Karpas-422 (cell line): ENCODE results near the gene JAZF1. TPM values are rescaled to one million over a fixed set of nuclear protein-coding genes. Genes with fewer than 3 reads are reported as not detected.
A peak's percentile ranks its signal among the peaks of the same experiment; 100 is the strongest.

ENCODE experiments used
- DNase-seq: peaks from one replicate; pipeline ENCODE4 v3.0.0-alpha.2; 2015
- H2AFZ ChIP-seq: fragments of 200-600 bp; sonication (generic); 2 replicates; pipeline ENCODE4 v1.6.1; 2014; ENCODE audit warnings: antibody characterized with exemption, low read length, mixed read lengths
- H3K27ac ChIP-seq: fragments of 200-600 bp; sonication (generic); 2 replicates; pipeline ENCODE4 v1.5.1; 2014; ENCODE audit warnings: mild to moderate bottlenecking, low read length, moderate library complexity
- H3K27me3 ChIP-seq: fragments of 200-600 bp; sonication (generic); 2 replicates; pipeline ENCODE4 v1.6.1; 2014; ENCODE audit warnings: low read length, mixed read lengths
- H3K36me3 ChIP-seq: fragments of 200-600 bp; sonication (generic); 2 replicates; pipeline ENCODE4 v1.6.1; 2014; ENCODE audit warnings: low read length, mixed read lengths; ENCODE audit not compliant: insufficient read depth
- H3K4me1 ChIP-seq: fragments of 200-600 bp; sonication (generic); 2 replicates; pipeline ENCODE4 v1.6.1; 2014; ENCODE audit warnings: mild to moderate bottlenecking, low read length, mixed read lengths
- H3K4me2 ChIP-seq: fragments of 200-600 bp; sonication (generic); 2 replicates; pipeline ENCODE4 v1.6.1; 2014; ENCODE audit warnings: low read length, low read depth, mild to moderate bottlenecking; ENCODE audit not compliant: poor library complexity, severe bottlenecking
- H3K4me3 ChIP-seq: fragments of 200-600 bp; sonication (generic); 2 replicates; pipeline ENCODE4 v1.5.1; 2014; ENCODE audit warnings: mild to moderate bottlenecking, antibody characterized with exemption, low read length, mixed read lengths
- H3K79me2 ChIP-seq: fragments of 200-600 bp; sonication (generic); 2 replicates; pipeline ENCODE4 v1.6.1; 2014; ENCODE audit warnings: mild to moderate bottlenecking, low read length, mixed read lengths
- H3K9ac ChIP-seq: fragments of 200-600 bp; sonication (generic); 2 replicates; pipeline ENCODE4 v1.6.0; 2014; ENCODE audit warnings: low read length
- H3K9me2 ChIP-seq: fragments of 200-600 bp; sonication (generic), shearing (Covaris generic); replicated peaks from 2 replicates; pipeline ENCODE4 v1.6.0; 2014; ENCODE audit warnings: mild to moderate bottlenecking, low read length, moderate library complexity; ENCODE audit not compliant: insufficient read depth
- H3K9me3 ChIP-seq: fragments of 300-700, 200-600 bp; sonication (generic); 2 replicates; pipeline ENCODE4 v1.6.1; 2014; ENCODE audit warnings: low read length, mixed read lengths
- H4K20me1 ChIP-seq: fragments of 200-600 bp; sonication (generic); 2 replicates; pipeline ENCODE4 v1.6.1; 2014; ENCODE audit warnings: mild to moderate bottlenecking, antibody characterized with exemption, low read length, low read depth; ENCODE audit not compliant: insufficient read depth
- total RNA-seq: library from RNA; depleted of rRNA; stranded (reverse); fragments of >200 nt; shearing (Covaris generic); gene quantifications from 2 replicates; pipeline ENCODE4 v1.2.3, GENCODE V29; 2014; ENCODE audit warnings: low replicate concordance; rRNA removed

The JAZF1 gene
- 0.83 and 4.2 TPM in 2 replicates for total RNA-seq

DNA sequence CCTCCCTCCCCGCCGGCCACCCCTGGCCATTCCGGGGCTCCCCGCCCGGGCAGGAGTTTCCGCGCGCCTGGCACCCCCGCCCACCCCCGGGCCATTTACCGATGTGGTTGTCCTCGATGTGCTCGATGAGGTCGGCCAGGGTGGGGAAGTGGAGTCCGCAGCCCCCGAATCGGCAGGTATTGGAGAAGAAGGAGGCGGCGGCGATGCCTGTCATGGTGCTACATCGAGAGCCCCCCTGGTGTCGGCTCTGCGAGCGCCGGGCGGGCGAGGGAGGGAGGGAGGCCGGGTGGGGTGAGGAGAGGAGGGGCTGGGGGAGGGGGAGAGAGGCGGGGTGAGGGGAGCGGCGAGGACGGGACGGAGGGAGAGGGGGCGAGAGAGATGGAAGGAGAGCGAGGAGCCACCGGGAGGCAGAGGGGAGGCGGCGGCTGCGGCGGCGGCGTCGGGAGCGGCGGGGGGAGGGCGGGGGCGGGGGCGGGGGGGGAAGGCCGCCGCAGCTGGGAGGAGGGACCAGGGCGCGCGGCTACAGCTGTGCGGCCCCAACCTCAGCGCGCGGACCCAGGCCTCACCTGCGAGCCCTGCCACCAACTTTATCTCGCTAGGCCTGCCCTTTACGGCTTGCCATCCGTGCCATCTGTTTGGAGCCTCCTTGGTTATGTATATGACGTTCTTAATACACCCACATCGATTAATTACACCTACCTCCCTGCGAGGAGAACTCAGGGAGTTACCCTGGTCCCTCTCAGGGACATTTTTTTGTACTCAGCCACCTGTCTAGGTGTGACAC lies at the start of gene JAZF1:
Gene JAZF1 (minus strand): TSS at position 432 of the 784 bp plus-strand sequence.
- peak within 1 kb of the TSS; percentile 62 for H3K9ac ChIP-seq
- H4K20me1 ChIP-seq = peaks cover 6% of the 10 kb centered on the region; the same call in 1 of the 2 replicates
- peaks cover 40% of the 10 kb centered on the region for H3K4me1 ChIP-seq
- peak within 1 kb of the TSS; percentile 65 for H3K4me3 ChIP-seq
- peak within 1 kb of the TSS; percentile 70 for H3K4me2 ChIP-seq
- H3K27ac ChIP-seq = no peak within 1 kb of the TSS
- H3K27me3 ChIP-seq = peaks cover 3% of the 10 kb centered on the region; the same call in 1 of the 2 replicates
- no peaks in the 10 kb centered on the region for H3K9me3 ChIP-seq
- peak; percentile 62 for DNase-seq
- peak within 1 kb of the TSS; percentile 78; the same call in 1 of the 2 replicates for H2AFZ ChIP-seq
- no peaks in the 10 kb centered on the region for H3K79me2 ChIP-seq
- H3K36me3 ChIP-seq = no peaks in the 10 kb centered on the region
- no peaks in the 10 kb centered on the region for H3K9me2 ChIP-seq

DNA sequence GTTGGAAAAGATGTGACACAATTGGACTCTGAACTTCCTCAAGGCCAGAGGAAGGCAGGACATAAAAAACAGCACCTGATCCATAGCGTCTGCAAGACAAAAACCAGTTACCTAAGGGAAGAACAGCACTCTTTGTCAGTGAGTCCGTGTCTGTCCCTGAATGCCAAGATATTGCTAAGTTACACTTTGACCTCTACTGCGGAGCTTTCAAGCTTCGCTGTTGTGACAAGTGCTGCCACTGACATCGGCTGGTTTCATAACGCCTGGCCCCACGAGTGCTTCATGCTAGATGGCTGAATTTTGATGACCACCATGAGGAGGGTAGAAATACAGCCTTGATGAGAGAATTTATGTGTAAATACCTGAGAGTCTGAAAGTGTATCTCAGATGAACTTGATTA lies 49.7 kb upstream of the JAZF1 start:
- H3K4me3 ChIP-seq = no peak overlapping the region
- no peak overlapping the region for H2AFZ ChIP-seq
- no peak for DNase-seq
- no peaks in the 10 kb centered on the region for H3K9me3 ChIP-seq
- no peak overlapping the region for H3K9ac ChIP-seq
- H3K4me2 ChIP-seq = no peak overlapping the region
- H3K36me3 ChIP-seq = no peaks in the 10 kb centered on the region
- H4K20me1 ChIP-seq = no peaks in the 10 kb centered on the region
- no peaks in the 10 kb centered on the region for H3K9me2 ChIP-seq
- no peaks in the 10 kb centered on the region for H3K4me1 ChIP-seq
- no peaks in the 10 kb centered on the region for H3K27me3 ChIP-seq
- no peaks in the 10 kb centered on the region for H3K79me2 ChIP-seq
- H3K27ac ChIP-seq = no peak overlapping the region

- H3K27ac ChIP-seq = no peak overlapping the region
- no peak for DNase-seq
- H3K4me2 ChIP-seq = no peak overlapping the region
- H3K36me3 ChIP-seq = no peaks in the 10 kb centered on the region
- no peaks in the 10 kb centered on the region for H3K4me1 ChIP-seq
- H3K79me2 ChIP-seq = no peaks in the 10 kb centered on the region
- H3K9me2 ChIP-seq = no peaks in the 10 kb centered on the region
- H4K20me1 ChIP-seq = no peaks in the 10 kb centered on the region
- no peak overlapping the region for H3K4me3 ChIP-seq
- no peaks in the 10 kb centered on the region for H3K27me3 ChIP-seq
- no peak overlapping the region for H2AFZ ChIP-seq
- no peaks in the 10 kb centered on the region for H3K9me3 ChIP-seq
- H3K9ac ChIP-seq = no peak overlapping the region
Measured at GRCh38 chr7:28228396-28228795, 47.8 kb upstream of the JAZF1 start.

GRCh38 chr7:28226003-28226402 lies 45.4 kb upstream of the JAZF1 start:
- Histone ChIP-seq H2AFZ (no peak overlapping the region), H3K4me3 (no peak overlapping the region), H3K27me3 (no peaks in the 10 kb centered on the region), H3K9me2 (no peaks in the 10 kb centered on the region), H3K9me3 (no peaks in the 10 kb centered on the region), H3K4me1 (no peaks in the 10 kb centered on the region), H3K36me3 (no peaks in the 10 kb centered on the region), H3K79me2 (no peaks in the 10 kb centered on the region), H4K20me1 (no peaks in the 10 kb centered on the region), H3K9ac (no peak overlapping the region), H3K27ac (no peak overlapping the region), H3K4me2 (no peak overlapping the region)
- no peak for DNase-seq

GRCh38 chr7:28225576-28225975 lies 45.0 kb upstream of the JAZF1 start:
- no peaks in the 10 kb centered on the region for H3K9me2 ChIP-seq
- H3K9ac ChIP-seq = no peak overlapping the region
- no peaks in the 10 kb centered on the region for H4K20me1 ChIP-seq
- no peaks in the 10 kb centered on the region for H3K4me1 ChIP-seq
- H3K4me3 ChIP-seq = no peak overlapping the region
- H3K4me2 ChIP-seq = no peak overlapping the region
- no peaks in the 10 kb centered on the region for H3K36me3 ChIP-seq
- no peaks in the 10 kb centered on the region for H3K79me2 ChIP-seq
- H3K27ac ChIP-seq = no peak overlapping the region
- DNase-seq = no peak
- H2AFZ ChIP-seq = no peak overlapping the region
- no peaks in the 10 kb centered on the region for H3K27me3 ChIP-seq
- no peaks in the 10 kb centered on the region for H3K9me3 ChIP-seq

GRCh38 chr7:28224675-28225074 lies 44.1 kb upstream of the JAZF1 start:
- no peak for DNase-seq
- H3K4me2 ChIP-seq = no peak overlapping the region

DNA sequence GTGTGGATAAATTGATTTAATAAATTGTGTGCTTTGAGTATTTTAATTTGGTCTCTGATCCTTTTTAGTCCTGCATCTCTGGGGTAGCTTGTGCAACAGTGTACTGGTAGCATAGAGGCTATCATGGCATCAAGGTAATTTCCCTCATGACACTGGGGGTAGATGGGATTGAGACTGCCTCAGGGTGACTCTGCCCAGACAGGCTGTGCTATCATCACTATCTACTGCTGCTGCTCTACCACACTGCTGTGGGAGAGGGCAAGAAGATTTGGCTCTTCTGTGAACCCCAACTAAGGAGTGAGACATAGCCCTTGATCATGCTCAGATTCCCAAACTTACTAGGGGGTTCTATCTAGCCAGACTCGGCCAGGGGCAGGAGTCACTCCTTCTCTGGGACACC lies 43.6 kb upstream of the JAZF1 start:
- Histone ChIP-seq H2AFZ (no peak overlapping the region), H3K9me2 (no peaks in the 10 kb centered on the region), H3K79me2 (no peaks in the 10 kb centered on the region), H3K36me3 (no peaks in the 10 kb centered on the region), H3K9me3 (no peaks in the 10 kb centered on the region), H3K27ac (no peak overlapping the region), H3K4me1 (no peaks in the 10 kb centered on the region), H4K20me1 (no peaks in the 10 kb centered on the region), H3K9ac (no peak overlapping the region), H3K27me3 (no peaks in the 10 kb centered on the region), H3K4me2 (no peak overlapping the region), H3K4me3 (no peak overlapping the region)
- DNase-seq = no peak

More at GRCh38 chr7:28224675-28225074, 44.1 kb upstream of the JAZF1 start:
- Histone ChIP-seq H3K9ac (no peak overlapping the region), H3K4me1 (no peaks in the 10 kb centered on the region), H3K79me2 (no peaks in the 10 kb centered on the region), H3K9me2 (no peaks in the 10 kb centered on the region), H4K20me1 (no peaks in the 10 kb centered on the region), H3K36me3 (no peaks in the 10 kb centered on the region), H3K4me3 (no peak overlapping the region), H3K27me3 (no peaks in the 10 kb centered on the region), H3K9me3 (no peaks in the 10 kb centered on the region), H2AFZ (no peak overlapping the region), H3K27ac (no peak overlapping the region)

GRCh38 chr7:28222636-28223035 lies 42.0 kb upstream of the JAZF1 start:
- no peak overlapping the region for H3K4me2 ChIP-seq
- no peaks in the 10 kb centered on the region for H3K9me2 ChIP-seq
- DNase-seq = no peak
- H3K27me3 ChIP-seq = no peaks in the 10 kb centered on the region
- no peaks in the 10 kb centered on the region for H3K79me2 ChIP-seq
- H3K4me3 ChIP-seq = no peak overlapping the region
- H3K36me3 ChIP-seq = no peaks in the 10 kb centered on the region
- no peak overlapping the region for H2AFZ ChIP-seq
- no peaks in the 10 kb centered on the region for H3K4me1 ChIP-seq
- no peak overlapping the region for H3K9ac ChIP-seq
- no peaks in the 10 kb centered on the region for H3K9me3 ChIP-seq
- H4K20me1 ChIP-seq = no peaks in the 10 kb centered on the region
- no peak overlapping the region for H3K27ac ChIP-seq
